Neuronal stem cell (in vitro differentiated cells): ENCODE results near the gene FARS2.
"Not testable (repeated sequence)": the region's sequence is repeated elsewhere in the genome, so short reads cannot be mapped to it uniquely, and the experiment has no call there.

ENCODE experiments used
- DNase-seq: peaks from one replicate; pipeline ENCODE4 v3.0.0-alpha.2; 2013; ENCODE audit warnings: low spot score
- H2AFZ ChIP-seq: one replicate; pipeline ENCODE4 v1.6.1; 2013; ENCODE audit warnings: mild to moderate bottlenecking, low read length, inconsistent platforms
- H2AK5ac ChIP-seq: 2 replicates; pipeline ENCODE4 v1.6.1; 2013; ENCODE audit warnings: low read depth, mild to moderate bottlenecking, inconsistent platforms, low read length, moderate library complexity, mixed read lengths
- H2BK120ac ChIP-seq: 2 replicates; pipeline ENCODE4 v1.6.1; 2013; ENCODE audit warnings: low read depth, mild to moderate bottlenecking, inconsistent platforms, low read length, moderate library complexity, mixed read lengths
- H2BK12ac ChIP-seq: one replicate; pipeline ENCODE4 v1.6.1; 2013; ENCODE audit warnings: low read length, inconsistent platforms
- H2BK15ac ChIP-seq: 2 replicates; pipeline ENCODE4 v1.6.1; 2013; ENCODE audit warnings: mild to moderate bottlenecking, low read length, inconsistent platforms, mixed read lengths
- H2BK5ac ChIP-seq: one replicate; pipeline ENCODE4 v1.6.1; 2013; ENCODE audit warnings: inconsistent platforms, mild to moderate bottlenecking, low read length, moderate library complexity
- H3K14ac ChIP-seq: one replicate; pipeline ENCODE4 v1.6.1; 2013; ENCODE audit warnings: low read length, inconsistent platforms
- H3K18ac ChIP-seq: 2 replicates; pipeline ENCODE4 v1.6.1; 2013; ENCODE audit warnings: low read length, inconsistent platforms
- H3K23ac ChIP-seq: 2 replicates; pipeline ENCODE4 v1.6.1; 2013; ENCODE audit warnings: low read depth, mild to moderate bottlenecking, mixed read lengths, low read length, inconsistent platforms; ENCODE audit not compliant: poor library complexity
- H3K27ac ChIP-seq: replicated peaks from 3 replicates; pipeline ENCODE4 v1.5.1; 2013; ENCODE audit warnings: low read length, inconsistent platforms
- H3K27me3 ChIP-seq, 3 experiments: 2 replicates each; pipeline ENCODE4 v1.6.1; 2013; ENCODE audit warnings: low read length in 3 of 3, mild to moderate bottlenecking in 2 of 3, inconsistent platforms in 1 of 3, low read depth in 1 of 3, mixed read lengths in 1 of 3, moderate library complexity in 1 of 3; ENCODE audit not compliant: control insufficient read depth in 3 of 3, insufficient read depth in 3 of 3
- H3K36me3 ChIP-seq, 2 donors: replicated peaks in 1 of 2; 2 replicates each; pipeline ENCODE4 v1.6.1; 2013; ENCODE audit warnings: low read length in 2 of 2; ENCODE audit not compliant: control insufficient read depth in 2 of 2, insufficient read depth in 2 of 2
- H3K4ac ChIP-seq: 2 replicates; pipeline ENCODE4 v1.6.1; 2013; ENCODE audit warnings: inconsistent platforms, mild to moderate bottlenecking, low read length, moderate library complexity
- H3K4me1 ChIP-seq, 2 donors: 1 replicate in 1 of 2; 2 replicates in 1 of 2; pipeline ENCODE4 v1.6.1; 2013; ENCODE audit warnings: low read length in 2 of 2, low read depth in 1 of 2; ENCODE audit not compliant: control insufficient read depth in 2 of 2, insufficient read depth in 1 of 2
- H3K4me2 ChIP-seq: one replicate; pipeline ENCODE4 v1.6.1; 2013; ENCODE audit warnings: mild to moderate bottlenecking, low read length, inconsistent platforms; ENCODE audit not compliant: insufficient read depth, poor library complexity, severe bottlenecking
- H3K4me3 ChIP-seq, 2 donors: 2 replicates each; pipeline ENCODE4 v1.5.1; 2013; ENCODE audit warnings: low read length in 2 of 2, mild to moderate bottlenecking in 2 of 2, inconsistent platforms in 1 of 2, moderate library complexity in 1 of 2
- H3K79me1 ChIP-seq: one replicate; pipeline ENCODE4 v1.6.1; 2013; ENCODE audit warnings: low read depth, mild to moderate bottlenecking, inconsistent platforms, low read length, moderate library complexity
- H3K9ac ChIP-seq: one replicate; pipeline ENCODE4 v1.6.1; 2013; ENCODE audit warnings: mild to moderate bottlenecking, low read depth, low read length, inconsistent platforms; ENCODE audit not compliant: poor library complexity
- H3K9me3 ChIP-seq, 2 donors: replicated peaks in 1 of 2; 2 replicates each; pipeline versions ENCODE3 to v1.6.1; 2013; ENCODE audit warnings: low read length in 2 of 2, mild to moderate bottlenecking in 2 of 2, inconsistent platforms in 1 of 2, low read depth in 1 of 2, mixed read lengths in 1 of 2, moderate library complexity in 1 of 2; ENCODE audit not compliant: control insufficient read depth in 2 of 2, insufficient read depth in 1 of 2
- H4K8ac ChIP-seq: one replicate; pipeline ENCODE4 v1.6.1; 2013; ENCODE audit warnings: low read depth, mild to moderate bottlenecking, inconsistent platforms, low read length, moderate library complexity
- H4K91ac ChIP-seq: one replicate; pipeline ENCODE4 v1.6.1; 2013; ENCODE audit warnings: low read length, low read depth, mild to moderate bottlenecking, inconsistent platforms; ENCODE audit not compliant: poor library complexity
- WGBS, 2 donors: extraction: QIAGEN DNeasy Blood & Tissue Kit; methylation state at CpG; one replicate each; pipeline ENCODE4 v1.1.7; 2013; ENCODE audit warnings: missing lambda C conversion rate in 2 of 2, mixed read lengths in 1 of 2; ENCODE audit not compliant: insufficient read length in 2 of 2, insufficient replicate concordance in 1 of 2; ENCODE audit errors: extremely low coverage in 2 of 2; 5-methylcytosine and 5-hydroxymethylcytosine counted together

FARS2 gene

DNA sequence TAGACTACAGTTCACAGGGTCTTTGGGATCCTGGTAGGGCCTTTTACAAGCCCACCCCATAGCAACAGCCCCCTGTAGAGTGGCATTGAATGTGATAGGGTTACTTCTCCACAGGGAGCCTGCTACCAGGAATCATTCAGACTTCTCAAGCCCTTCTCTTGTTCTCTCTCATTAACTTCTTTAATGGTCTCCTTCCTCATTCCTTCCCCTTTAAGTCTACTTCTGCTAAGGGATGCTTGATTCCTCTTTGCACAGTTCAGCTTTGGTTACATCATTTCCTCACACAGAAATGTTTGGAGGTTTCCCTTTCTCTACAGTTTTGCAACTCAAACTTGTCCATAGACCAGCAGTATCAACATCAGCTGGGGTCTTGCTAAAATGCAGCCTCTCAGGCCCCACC, 437.8 kb downstream of the FARS2 start:
- H2BK5ac ChIP-seq, H2AK5ac ChIP-seq, H3K4ac ChIP-seq, H3K9me3 ChIP-seq, H2BK15ac ChIP-seq, DNase-seq, H3K27ac ChIP-seq, H3K79me1 ChIP-seq, H2BK120ac ChIP-seq, H3K36me3 ChIP-seq, H3K14ac ChIP-seq, H3K4me3 ChIP-seq, H3K23ac ChIP-seq, H4K91ac ChIP-seq, H2AFZ ChIP-seq, H2BK12ac ChIP-seq, H3K18ac ChIP-seq, H3K4me2 ChIP-seq, H4K8ac ChIP-seq, H3K4me1 ChIP-seq, H3K9ac ChIP-seq, H3K27me3 ChIP-seq: not testable (repeated sequence)

DNA sequence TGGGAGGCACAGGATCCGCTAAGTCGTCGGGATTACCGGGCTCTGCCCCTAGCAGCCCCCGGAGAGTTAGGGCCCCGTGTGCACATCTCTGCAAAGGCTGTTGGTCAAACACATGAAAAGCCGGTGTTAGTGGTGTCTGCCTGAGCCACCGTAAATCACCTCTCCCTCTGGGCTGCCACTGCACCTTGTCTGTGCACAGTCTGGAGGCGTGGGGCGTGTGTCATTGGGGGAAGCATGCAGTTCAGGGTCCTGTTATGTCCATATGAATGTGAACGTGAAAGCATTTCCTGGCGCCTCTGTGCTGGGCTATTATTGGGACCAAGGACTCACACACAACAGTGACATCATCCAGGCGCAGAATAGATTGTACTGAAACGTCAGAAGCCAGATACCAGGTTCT, 439.9 kb downstream of the FARS2 start:
- Histone ChIP-seq H4K8ac (peak overlapping the region; percentile 31), H3K4me3 (no peak overlapping the region), H3K27me3 (no peaks in the 10 kb centered on the region), H2BK5ac (no peak overlapping the region), H3K36me3 (no peaks in the 10 kb centered on the region), H3K9me3 (no peaks in the 10 kb centered on the region), H2BK12ac (no peak overlapping the region), H2BK15ac (no peak overlapping the region), H3K14ac (no peak overlapping the region), H3K9ac (no peak overlapping the region), H2AK5ac (no peak overlapping the region), H3K4me1 (peaks cover 0 to 2% of the 10 kb centered on the region in 2 donors), H3K4ac (no peak overlapping the region), H3K27ac (no peak overlapping the region), H3K79me1 (no peaks in the 10 kb centered on the region), H2AFZ (no peak overlapping the region), H2BK120ac (no peak overlapping the region), H4K91ac (no peak overlapping the region), H3K23ac (peak overlapping the region; percentile 49), H3K18ac (peak overlapping the region; percentile 28), H3K4me2 (no peak overlapping the region)
- DNase-seq = no peak
- no CpG with 5 or more reads among the region's 14 CpGs for WGBS, 2 donors

DNA sequence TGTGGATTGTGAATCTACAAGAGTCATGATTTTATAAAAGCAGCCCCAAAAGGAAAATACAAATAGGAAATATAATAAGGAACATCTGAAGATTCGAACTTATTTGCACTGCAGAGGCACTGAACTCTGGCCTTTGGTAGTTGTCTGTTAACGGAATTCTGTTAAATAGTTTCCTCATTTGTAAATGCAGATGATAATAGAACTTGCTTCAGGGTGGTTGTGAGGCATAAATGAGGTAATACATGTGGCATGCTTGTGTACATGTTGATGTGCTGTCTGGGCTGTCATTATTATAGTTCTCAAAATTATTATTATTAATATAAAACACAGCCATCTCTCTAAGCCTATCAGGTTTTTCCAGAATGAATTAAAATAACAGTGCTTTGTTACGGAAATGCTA, 443.4 kb downstream of the FARS2 start:
- no peaks in the 10 kb centered on the region for H3K79me1 ChIP-seq
- H3K4ac ChIP-seq = no peak overlapping the region
- no peak overlapping the region for H3K4me3 ChIP-seq
- no peak overlapping the region for H3K27ac ChIP-seq
- H2AK5ac ChIP-seq = no peak overlapping the region
- H3K4me1 ChIP-seq = peaks cover 0 to 2% of the 10 kb centered on the region in 2 donors
- no peak overlapping the region for H2AFZ ChIP-seq
- H3K14ac ChIP-seq = no peak overlapping the region
- no peak overlapping the region for H2BK5ac ChIP-seq
- no peak overlapping the region for H3K23ac ChIP-seq
- no peaks in the 10 kb centered on the region for H3K27me3 ChIP-seq
- H2BK12ac ChIP-seq = no peak overlapping the region
- no peak overlapping the region for H4K8ac ChIP-seq
- H3K36me3 ChIP-seq = no peaks in the 10 kb centered on the region
- H4K91ac ChIP-seq = no peak overlapping the region
- no peaks in the 10 kb centered on the region for H3K9me3 ChIP-seq
- no peak for DNase-seq
- H3K18ac ChIP-seq = no peak overlapping the region
- no peak overlapping the region for H3K9ac ChIP-seq
- H2BK15ac ChIP-seq = no peak overlapping the region
- WGBS, 2 donors = no CpG with 5 or more reads among the region's 3 CpGs
- no peak overlapping the region for H3K4me2 ChIP-seq
- no peak overlapping the region for H2BK120ac ChIP-seq

DNA sequence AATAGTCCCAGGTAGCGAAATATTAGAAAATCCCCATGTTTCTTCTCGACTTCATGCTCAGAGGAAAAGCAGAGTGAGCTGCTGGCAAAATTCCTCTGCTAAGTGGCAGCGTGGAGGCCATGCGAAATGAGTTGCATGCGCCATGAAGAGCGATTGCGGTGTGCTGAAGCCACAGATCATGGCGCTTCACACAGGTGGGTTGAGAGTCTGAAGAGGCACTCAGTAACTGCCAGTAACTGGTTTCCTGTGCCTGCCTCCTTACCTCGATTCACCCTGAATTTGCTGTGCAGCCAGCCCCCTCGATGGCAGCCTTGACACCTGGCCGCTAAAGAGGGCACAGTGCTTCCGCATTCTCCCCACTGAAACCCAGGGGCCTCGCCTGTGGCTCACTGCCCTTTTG, 443.9 kb downstream of the FARS2 start:
- Histone ChIP-seq H2AK5ac (no peak overlapping the region), H2BK12ac (no peak overlapping the region), H4K8ac (no peak overlapping the region), H3K23ac (no peak overlapping the region), H2BK120ac (no peak overlapping the region), H2BK5ac (no peak overlapping the region), H3K4me2 (no peak overlapping the region), H3K4me3 (no peak overlapping the region), H3K79me1 (no peaks in the 10 kb centered on the region), H3K36me3 (no peaks in the 10 kb centered on the region), H3K27ac (no peak overlapping the region), H4K91ac (no peak overlapping the region), H3K9me3 (no peaks in the 10 kb centered on the region), H3K14ac (no peak overlapping the region), H3K4me1 (peaks cover 0 to 2% of the 10 kb centered on the region in 2 donors), H3K18ac (no peak overlapping the region), H2BK15ac (no peak overlapping the region), H3K9ac (no peak overlapping the region), H3K4ac (no peak overlapping the region), H2AFZ (no peak overlapping the region), H3K27me3 (no peaks in the 10 kb centered on the region)
- no CpG with 5 or more reads among the region's 13 CpGs for WGBS, 2 donors
- no peak for DNase-seq
